ENCODE results near the gene MKRN2OS. TPM values are rescaled to one million over a fixed set of nuclear protein-coding genes. Genes with fewer than 3 reads are reported as not detected.

The MKRN2OS gene
- total RNA-seq, 4 donors from 2014 or later, result 3.8 to 9.7 TPM; not detected in 2

DNA sequence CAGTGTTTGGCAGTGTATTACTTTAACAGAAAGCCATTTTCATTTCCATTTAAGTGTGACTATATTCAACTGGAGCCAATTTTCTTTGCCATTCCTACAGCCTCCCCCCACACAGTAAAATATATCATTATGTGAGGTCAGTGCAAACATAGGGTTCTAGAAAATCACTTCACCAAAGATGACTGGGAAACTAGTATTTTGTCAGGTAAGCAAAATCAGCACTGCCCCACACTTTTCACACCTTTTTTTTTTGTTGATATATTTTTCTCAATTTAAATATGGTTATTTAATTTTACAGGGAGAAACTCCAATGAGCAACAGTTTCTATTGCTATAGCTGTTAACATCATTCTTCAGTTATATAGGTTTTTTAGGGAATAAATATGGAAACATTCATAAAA is 29.7 kb downstream of the MKRN2OS start:
- H3K9me3 ChIP-seq, result no peaks in the 10 kb centered on the region
- no peak overlapping the region for H3K4me3 ChIP-seq
- no peak overlapping the region for H3K27ac ChIP-seq
- TF ChIP-seq CTCF (IDR thresholded peaks at IDR 0.05) (no peak), POLR2A (IDR thresholded peaks at IDR 0.05) (no peak), POLR2AphosphoS5 (IDR thresholded peaks at IDR 0.05) (no peak), EP300 (IDR thresholded peaks at IDR 0.05; ENCODE audit: low read depth) (no peak)
- H3K4me1 ChIP-seq, result no peaks in the 10 kb centered on the region
- intact Hi-C loops (cut with DNase I; ENCODE audit: low total_unique reads) (no loop called here), in situ Hi-C loops (cut with MboI; ENCODE audit: low pct_ligation_motif_present in 1 of 4, low pct_unique_long_range_greater_than_20kb in 1 of 4, low sequenced_read_pairs in 3 of 4) (no loop called here)
- H3K27me3 ChIP-seq, result no peaks in the 10 kb centered on the region
- no peaks in the 10 kb centered on the region for H3K36me3 ChIP-seq
- DNase-seq, result no peak

DNA sequence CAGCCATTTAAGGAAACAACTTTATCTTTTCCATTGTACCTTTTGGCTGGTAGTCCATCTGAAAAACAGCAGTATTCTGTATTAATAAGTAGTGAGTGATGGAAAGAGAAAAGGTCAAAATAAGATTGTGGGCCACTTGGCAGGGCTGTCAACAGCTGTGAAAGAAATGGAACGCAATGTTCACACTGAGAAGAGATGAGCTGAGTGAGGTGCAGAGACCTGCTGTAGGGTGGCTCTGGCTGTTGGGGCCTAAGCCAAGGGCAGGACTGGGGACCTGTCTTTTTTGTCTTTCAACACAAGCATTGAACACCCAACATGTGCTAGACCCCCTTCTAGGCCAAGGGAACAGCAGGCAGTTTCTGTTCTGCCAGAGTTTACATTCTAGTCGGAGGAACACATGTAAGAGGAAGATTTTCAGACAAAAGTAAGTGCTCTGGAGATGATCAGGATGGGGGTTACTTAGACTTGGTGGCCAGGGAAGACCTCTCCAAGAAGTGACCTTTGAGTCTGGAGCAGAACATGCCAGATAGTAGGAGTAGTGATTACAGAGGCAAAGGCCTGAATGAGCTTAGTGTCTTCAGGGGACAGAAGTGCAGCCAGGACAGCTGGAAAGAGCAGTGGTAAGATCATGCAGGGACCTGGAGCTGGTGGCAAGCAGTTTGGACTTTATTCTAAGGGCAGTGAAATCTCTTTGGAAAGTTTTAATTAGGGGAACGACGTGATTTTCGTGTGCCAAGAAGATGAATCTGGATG is 31.4 kb downstream of the MKRN2OS start:
- H3K4me1 ChIP-seq, result no peaks in the 10 kb centered on the region
- WGBS, 2 donors (ENCODE audit: low coverage in 1 of 2), result 50 to 95% methylated on average over 1 to 5 of the region's 5 CpGs
- TF ChIP-seq EP300 (IDR thresholded peaks at IDR 0.05; ENCODE audit: low read depth), result no peak
- H3K4me3 ChIP-seq, result no peak overlapping the region
- no peaks in the 10 kb centered on the region for H3K36me3 ChIP-seq
- H3K27me3 ChIP-seq, result no peaks in the 10 kb centered on the region
- no peak overlapping the region for H3K27ac ChIP-seq
- DNase-seq, result no peak
- no peaks in the 10 kb centered on the region for H3K9me3 ChIP-seq
- in situ Hi-C loops (cut with MboI; ENCODE audit: low pct_ligation_motif_present in 1 of 4, low pct_unique_long_range_greater_than_20kb in 1 of 4, low sequenced_read_pairs in 3 of 4), result no loop called here
- intact Hi-C loops (cut with DNase I; ENCODE audit: low total_unique reads), result no loop called here

GRCh38 chr3:12512534-12513118 is 32.7 kb downstream of the MKRN2OS start:
- Histone ChIP-seq H3K9me3 (no peaks in the 10 kb centered on the region), H3K4me1 (no peaks in the 10 kb centered on the region), H3K27me3 (no peaks in the 10 kb centered on the region), H3K4me3 (no peak overlapping the region), H3K36me3 (no peaks in the 10 kb centered on the region), H3K27ac (no peak overlapping the region)
- intact Hi-C loops (cut with DNase I; ENCODE audit: low total_unique reads) (no loop called here), in situ Hi-C loops (cut with MboI; ENCODE audit: low pct_ligation_motif_present in 1 of 4, low pct_unique_long_range_greater_than_20kb in 1 of 4, low sequenced_read_pairs in 3 of 4) (no loop called here)
- 92 to 94% methylated on average over 4 of the region's 4 CpGs for WGBS, 2 donors (ENCODE audit: low coverage in 1 of 2)
- DNase-seq, result no peak
- TF ChIP-seq EP300 (IDR thresholded peaks at IDR 0.05; ENCODE audit: low read depth) (no peak), CTCF (IDR thresholded peaks at IDR 0.05) (no peak), POLR2AphosphoS5 (IDR thresholded peaks at IDR 0.05) (no peak), POLR2A (IDR thresholded peaks at IDR 0.05) (no peak)

DNA sequence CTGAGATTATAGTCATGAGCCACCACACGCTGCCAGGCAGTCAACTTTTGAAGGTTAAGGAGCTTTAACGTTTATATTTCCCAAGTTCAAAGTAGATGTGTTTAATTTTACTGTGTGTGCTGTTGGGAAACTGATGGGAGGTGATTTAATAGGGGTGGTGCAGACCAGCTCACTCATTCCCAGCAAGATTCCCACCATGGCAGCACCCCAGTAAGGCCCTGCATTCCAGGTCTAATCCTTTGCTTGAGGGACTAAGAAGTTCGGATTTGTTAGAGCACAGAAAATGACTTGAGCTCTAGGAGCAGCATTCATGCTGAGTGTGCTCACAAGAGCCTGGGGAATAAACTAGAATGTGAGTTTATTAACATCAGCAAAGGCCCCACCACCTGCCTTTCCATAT is 35.8 kb downstream of the MKRN2OS start:
- 75% methylated on average over 3 of the region's 3 CpGs; no CpG with 5 or more reads in 1 of the 2 donors for WGBS, 2 donors (ENCODE audit: low coverage in 1 of 2)
- peaks cover 0 to 8% (median 0%) of the 10 kb centered on the region in 4 donors for H3K36me3 ChIP-seq

More for the DNA sequence above, 35.8 kb downstream of the MKRN2OS start:
- Histone ChIP-seq H3K4me3 (no peak overlapping the region), H3K27ac (no peak overlapping the region), H3K27me3 (no peaks in the 10 kb centered on the region), H3K9me3 (no peaks in the 10 kb centered on the region), H3K4me1 (no peaks in the 10 kb centered on the region)
- DNase-seq, result no peak
- intact Hi-C loops (cut with DNase I; ENCODE audit: low total_unique reads) (no loop called here), in situ Hi-C loops (cut with MboI; ENCODE audit: low pct_ligation_motif_present in 1 of 4, low pct_unique_long_range_greater_than_20kb in 1 of 4, low sequenced_read_pairs in 3 of 4) (no loop called here)
- TF ChIP-seq POLR2A (IDR thresholded peaks at IDR 0.05) (no peak), EP300 (IDR thresholded peaks at IDR 0.05; ENCODE audit: low read depth) (no peak), CTCF (IDR thresholded peaks at IDR 0.05) (no peak)
